ENCODE results near the gene BTBD9. TPM values are rescaled to one million over a fixed set of nuclear protein-coding genes. Genes with fewer than 3 reads are reported as not detected.

The BTBD9 gene
- total RNA-seq, 1 donor from 2014 or later, result 10.3 TPM

DNA sequence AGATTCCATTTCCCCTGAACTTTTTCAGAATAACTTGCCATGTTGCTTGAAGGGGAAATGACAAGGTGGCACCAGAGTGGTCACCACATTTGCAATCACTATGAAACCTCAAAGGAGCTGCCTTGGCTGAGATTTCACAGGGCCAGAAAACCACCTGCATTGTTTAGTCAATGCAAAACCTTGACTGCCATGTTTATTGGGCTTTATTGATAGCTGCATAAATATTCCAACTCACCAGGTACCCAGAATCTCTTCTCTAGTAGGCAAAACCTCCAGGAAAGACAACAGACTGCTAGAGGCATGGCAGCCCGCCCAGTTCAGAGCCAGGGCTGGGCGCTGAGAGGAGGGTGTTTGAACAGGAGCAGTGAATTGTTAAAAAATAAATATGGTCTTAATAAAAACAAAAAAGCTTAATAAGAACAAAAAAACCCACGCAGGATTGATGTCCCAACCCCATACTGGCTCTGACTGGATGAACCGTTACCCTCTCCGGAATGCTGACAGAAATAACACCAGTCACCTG is 444.6 kb downstream of the BTBD9 start:
- FAIRE-seq (no peak), DNase-seq (ENCODE audit: low read depth) (no peak)
- Mint-ChIP-seq H3K36me3 (ENCODE audit: low read depth, unreplicated experiment) (peaks cover 5% of the 10 kb centered on the region), H3K27me3 (ENCODE audit: low read depth, unreplicated experiment) (no peaks in the 10 kb centered on the region), H3K4me1 (ENCODE audit: low read depth, unreplicated experiment) (no peaks in the 10 kb centered on the region), H3K27ac (ENCODE audit: unreplicated experiment) (no peak overlapping the region), H3K4me3 (ENCODE audit: unreplicated experiment) (no peak overlapping the region), H3K9me3 (ENCODE audit: unreplicated experiment) (no peaks in the 10 kb centered on the region)
- Histone ChIP-seq H4K20me1 (ENCODE audit: insufficient read depth, low read length) (no peaks in the 10 kb centered on the region), H3K27ac (ENCODE audit: low read depth, low read length) (no peak overlapping the region), H3K4me1 (ENCODE audit: insufficient read depth, low read length) (no peaks in the 10 kb centered on the region), H3K4me2 (ENCODE audit: low read length) (no peak overlapping the region), H3K4me3 (ENCODE audit: insufficient read depth, low read depth, low read length) (no peak overlapping the region), H3K79me2 (ENCODE audit: insufficient read depth, low read length) (no peaks in the 10 kb centered on the region), H3K27me3 (ENCODE audit: insufficient read depth, low read length) (no peaks in the 10 kb centered on the region), H2AFZ (ENCODE audit: low read depth, low read length) (no peak overlapping the region), H3K9me3 (ENCODE audit: insufficient read depth, low read depth, low read length) (no peaks in the 10 kb centered on the region), H3K36me3 (ENCODE audit: insufficient read depth, low read length) (no peaks in the 10 kb centered on the region), H3K9ac (ENCODE audit: low read length) (no peak overlapping the region)
- no peak for TF ChIP-seq CTCF (IDR thresholded peaks at IDR 0.05; ENCODE audit: insufficient read depth, low read depth, low read length)
- TF ChIP-seq EZH2 (IDR thresholded peaks at IDR 0.05; ENCODE audit: insufficient read depth, low read length), result no peak

DNA sequence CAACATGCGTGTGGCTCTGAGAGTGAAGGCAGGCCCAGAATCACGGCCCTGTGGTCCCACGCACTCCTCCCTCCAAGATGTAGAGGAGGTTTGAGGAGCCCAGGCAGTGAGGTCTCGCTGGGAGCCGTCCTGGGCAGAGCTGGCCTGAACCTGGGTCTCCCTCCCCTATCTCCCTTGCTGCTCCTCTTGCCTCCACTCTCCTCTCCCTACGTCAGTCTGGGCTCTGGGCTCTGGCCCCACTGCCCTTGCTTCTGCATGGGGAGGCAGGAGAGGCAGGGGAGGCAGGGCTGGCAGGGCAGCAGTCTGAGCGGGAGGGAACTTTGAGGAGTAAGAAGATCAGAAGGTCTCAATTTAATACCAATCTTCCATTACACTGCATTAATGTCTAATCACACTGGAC is 445.1 kb downstream of the BTBD9 start:
- H2AFZ ChIP-seq (ENCODE audit: low read depth, low read length), result no peak overlapping the region
- H4K20me1 ChIP-seq (ENCODE audit: insufficient read depth, low read length), result no peaks in the 10 kb centered on the region
- no peaks in the 10 kb centered on the region for H3K79me2 ChIP-seq (ENCODE audit: insufficient read depth, low read length)
- no peak for TF ChIP-seq EZH2 (IDR thresholded peaks at IDR 0.05; ENCODE audit: insufficient read depth, low read length)
- TF ChIP-seq CTCF (IDR thresholded peaks at IDR 0.05; ENCODE audit: insufficient read depth, low read depth, low read length), result no peak
- Mint-ChIP-seq H3K9me3 (ENCODE audit: unreplicated experiment) (no peaks in the 10 kb centered on the region), H3K27ac (ENCODE audit: unreplicated experiment) (no peak overlapping the region), H3K4me1 (ENCODE audit: low read depth, unreplicated experiment) (no peaks in the 10 kb centered on the region), H3K27me3 (ENCODE audit: low read depth, unreplicated experiment) (no peaks in the 10 kb centered on the region), H3K36me3 (ENCODE audit: low read depth, unreplicated experiment) (peaks cover 5% of the 10 kb centered on the region), H3K4me3 (ENCODE audit: unreplicated experiment) (no peak overlapping the region)
- no peak overlapping the region for H3K9ac ChIP-seq (ENCODE audit: low read length)
- no peaks in the 10 kb centered on the region for H3K27me3 ChIP-seq (ENCODE audit: insufficient read depth, low read length)
- H3K4me1 ChIP-seq (ENCODE audit: insufficient read depth, low read length), result no peaks in the 10 kb centered on the region
- no peak overlapping the region for H3K27ac ChIP-seq (ENCODE audit: low read depth, low read length)
- H3K9me3 ChIP-seq (ENCODE audit: insufficient read depth, low read depth, low read length), result no peaks in the 10 kb centered on the region
- H3K4me3 ChIP-seq (ENCODE audit: insufficient read depth, low read depth, low read length), result no peak overlapping the region
- H3K4me2 ChIP-seq (ENCODE audit: low read length), result no peak overlapping the region
- FAIRE-seq, result no peak
- no peak for DNase-seq (ENCODE audit: low read depth)
- H3K36me3 ChIP-seq (ENCODE audit: insufficient read depth, low read length), result no peaks in the 10 kb centered on the region

GRCh38 chr6:38194282-38194572 is 445.5 kb downstream of the BTBD9 start:
- H3K36me3 Mint-ChIP-seq (ENCODE audit: low read depth, unreplicated experiment), result peaks cover 5% of the 10 kb centered on the region
- H3K36me3 ChIP-seq (ENCODE audit: insufficient read depth, low read length), result no peaks in the 10 kb centered on the region
- H4K20me1 ChIP-seq (ENCODE audit: insufficient read depth, low read length), result no peaks in the 10 kb centered on the region
- no peak overlapping the region for H3K4me3 Mint-ChIP-seq (ENCODE audit: unreplicated experiment)
- no peak for FAIRE-seq
- H3K27ac ChIP-seq (ENCODE audit: low read depth, low read length), result no peak overlapping the region
- no peak overlapping the region for H3K27ac Mint-ChIP-seq (ENCODE audit: unreplicated experiment)
- H3K9me3 ChIP-seq (ENCODE audit: insufficient read depth, low read depth, low read length), result no peaks in the 10 kb centered on the region
- TF ChIP-seq CTCF (IDR thresholded peaks at IDR 0.05; ENCODE audit: insufficient read depth, low read depth, low read length) (no peak), EZH2 (IDR thresholded peaks at IDR 0.05; ENCODE audit: insufficient read depth, low read length) (no peak)
- no peaks in the 10 kb centered on the region for H3K9me3 Mint-ChIP-seq (ENCODE audit: unreplicated experiment)
- no peaks in the 10 kb centered on the region for H3K4me1 ChIP-seq (ENCODE audit: insufficient read depth, low read length)
- no peak for DNase-seq (ENCODE audit: low read depth)
- no peak overlapping the region for H3K4me3 ChIP-seq (ENCODE audit: insufficient read depth, low read depth, low read length)
- no peaks in the 10 kb centered on the region for H3K4me1 Mint-ChIP-seq (ENCODE audit: low read depth, unreplicated experiment)
- no peak overlapping the region for H3K9ac ChIP-seq (ENCODE audit: low read length)
- H2AFZ ChIP-seq (ENCODE audit: low read depth, low read length), result no peak overlapping the region
- no peaks in the 10 kb centered on the region for H3K27me3 Mint-ChIP-seq (ENCODE audit: low read depth, unreplicated experiment)
- H3K4me2 ChIP-seq (ENCODE audit: low read length), result no peak overlapping the region
- no peaks in the 10 kb centered on the region for H3K79me2 ChIP-seq (ENCODE audit: insufficient read depth, low read length)
- H3K27me3 ChIP-seq (ENCODE audit: insufficient read depth, low read length), result no peaks in the 10 kb centered on the region
